GM18498 (cell line): ENCODE data around the gene ANKHD1.
"Not testable (repeated sequence)": the region's sequence is repeated elsewhere in the genome, so short reads cannot be mapped to it uniquely, and the experiment has no call there.

ENCODE experiments used
- ATAC-seq: cut with Tn5 transposase; IDR thresholded peaks from one replicate; pipeline ENCODE4 v1.9.1; 2021; ENCODE audit warnings: mild to moderate bottlenecking, moderate library complexity; ENCODE audit not compliant: unreplicated experiment

Gene ANKHD1

DNA sequence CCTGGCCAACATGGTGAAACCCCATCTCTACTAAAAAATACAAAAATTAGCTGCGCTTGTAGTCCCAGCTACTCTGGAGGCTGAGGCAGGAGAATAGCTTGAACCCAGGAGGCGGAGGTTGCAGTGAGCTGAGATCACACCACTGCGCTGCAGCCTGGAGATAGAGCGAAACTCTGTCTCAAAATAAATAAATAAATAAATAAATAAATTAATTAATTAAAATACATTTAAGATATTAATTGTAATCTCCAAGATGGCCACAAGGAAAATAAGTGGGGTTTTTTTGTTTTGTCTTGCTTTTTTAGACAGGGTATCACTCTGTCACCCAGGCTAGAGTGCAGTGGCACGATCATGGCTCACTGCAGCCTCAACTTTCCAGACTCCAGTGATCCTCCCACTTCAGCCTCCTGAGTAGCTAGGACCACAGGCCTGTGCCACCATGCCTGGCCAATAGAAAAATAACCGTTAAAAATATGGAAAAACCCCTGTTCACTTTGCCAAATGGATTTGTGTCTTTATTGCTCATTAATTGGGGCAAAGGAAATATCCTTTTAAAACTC lies 177.6 kb downstream of the ANKHD1 start:
- ATAC-seq, result not testable (repeated sequence)

DNA sequence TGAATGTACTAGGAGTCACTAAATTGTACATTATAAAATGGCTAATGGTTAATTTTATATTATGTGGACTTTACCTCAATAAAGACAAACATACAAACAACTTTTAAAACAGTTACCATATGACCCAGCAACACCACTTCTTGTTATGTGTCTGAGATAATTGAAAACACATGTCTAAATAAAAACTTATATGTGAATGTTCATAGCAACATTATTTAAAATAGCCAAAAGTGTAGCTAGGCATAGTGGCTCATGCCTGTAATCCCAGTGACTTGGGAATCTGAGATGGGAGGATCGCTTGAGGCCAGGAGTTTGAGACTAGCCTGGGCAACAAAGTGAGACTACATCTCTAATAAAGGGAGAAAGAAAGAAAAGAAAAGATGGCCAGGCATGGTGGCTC lies 185.9 kb downstream of the ANKHD1 start:
- ATAC-seq, result no peak

DNA sequence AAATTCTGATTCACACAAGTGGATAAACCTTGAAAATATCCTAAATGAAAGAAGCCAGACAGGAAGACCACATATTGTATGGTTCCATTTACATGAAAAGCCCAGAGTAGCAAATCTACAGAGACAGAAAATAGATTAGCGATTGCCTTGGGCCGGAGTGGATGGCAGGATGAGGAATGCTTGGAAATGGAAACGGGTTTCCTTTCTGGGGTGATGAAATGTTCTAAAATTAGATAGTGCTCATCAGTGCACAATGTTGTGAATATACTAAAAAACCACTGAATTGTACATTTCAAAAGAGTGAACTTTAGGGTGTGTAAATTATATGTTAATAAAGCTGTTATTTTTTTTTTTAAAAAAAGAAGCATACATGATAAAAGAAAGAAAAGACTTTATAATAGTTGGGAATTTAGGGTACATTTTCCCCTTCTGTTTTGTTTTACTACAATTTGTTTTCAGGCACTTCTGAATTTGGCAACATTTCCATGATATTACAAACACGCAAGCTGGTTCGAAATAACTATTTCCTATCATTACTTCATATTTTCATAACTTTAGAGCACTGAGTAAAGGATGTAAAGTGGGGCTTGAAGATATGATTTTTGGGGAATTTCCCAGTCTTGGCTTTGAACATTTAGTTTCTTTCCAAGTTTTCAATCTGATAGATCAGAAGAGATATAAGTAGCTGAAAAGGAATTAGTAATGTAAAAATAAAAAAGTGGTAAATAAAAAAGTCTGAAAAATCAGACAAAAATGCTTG lies 186.9 kb downstream of the ANKHD1 start:
- no peak for ATAC-seq
